Measurements from ENCODE around the gene RBM38.
"Not testable (repeated sequence)": the region's sequence is repeated elsewhere in the genome, so short reads cannot be mapped to it uniquely, and the experiment has no call there.

Gene RBM38

DNA sequence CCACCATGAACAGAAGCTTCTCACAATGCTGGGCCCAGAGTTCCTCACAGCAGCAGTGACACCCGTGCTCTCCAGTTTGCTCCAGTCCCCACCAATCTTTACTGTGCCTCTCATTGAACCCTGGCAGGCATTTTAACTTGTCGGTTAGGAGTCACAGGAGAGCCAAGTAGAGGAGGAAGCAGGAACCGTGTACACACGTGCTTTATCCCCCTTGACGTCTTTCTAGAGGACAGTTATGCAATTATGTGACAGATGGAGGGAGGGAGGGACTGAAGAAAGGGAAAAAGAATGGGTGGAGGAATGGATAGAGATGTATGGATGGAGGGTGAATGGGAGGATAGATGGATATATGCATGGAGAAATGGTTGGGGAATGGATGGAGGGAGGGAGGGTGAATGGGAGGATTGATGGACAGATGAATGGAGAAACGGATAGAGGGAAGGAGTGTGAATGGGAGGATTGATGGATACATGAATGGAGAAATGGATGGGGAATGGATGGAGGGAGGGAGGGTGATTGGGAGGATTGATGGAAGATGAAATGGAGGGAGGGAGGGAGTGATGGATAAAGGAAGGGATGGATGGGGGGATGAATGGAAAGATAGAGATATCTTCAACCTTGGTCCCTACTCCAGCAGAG, 26.0 kb downstream of the RBM38 start:
- FAIRE-seq (no peak), DNase-seq (ENCODE audit: insufficient read length) (no peak)
- no peak for TF ChIP-seq TAF1 (IDR thresholded peaks at IDR 0.05; ENCODE audit: borderline replicate concordance, low read depth, low read length)

DNA sequence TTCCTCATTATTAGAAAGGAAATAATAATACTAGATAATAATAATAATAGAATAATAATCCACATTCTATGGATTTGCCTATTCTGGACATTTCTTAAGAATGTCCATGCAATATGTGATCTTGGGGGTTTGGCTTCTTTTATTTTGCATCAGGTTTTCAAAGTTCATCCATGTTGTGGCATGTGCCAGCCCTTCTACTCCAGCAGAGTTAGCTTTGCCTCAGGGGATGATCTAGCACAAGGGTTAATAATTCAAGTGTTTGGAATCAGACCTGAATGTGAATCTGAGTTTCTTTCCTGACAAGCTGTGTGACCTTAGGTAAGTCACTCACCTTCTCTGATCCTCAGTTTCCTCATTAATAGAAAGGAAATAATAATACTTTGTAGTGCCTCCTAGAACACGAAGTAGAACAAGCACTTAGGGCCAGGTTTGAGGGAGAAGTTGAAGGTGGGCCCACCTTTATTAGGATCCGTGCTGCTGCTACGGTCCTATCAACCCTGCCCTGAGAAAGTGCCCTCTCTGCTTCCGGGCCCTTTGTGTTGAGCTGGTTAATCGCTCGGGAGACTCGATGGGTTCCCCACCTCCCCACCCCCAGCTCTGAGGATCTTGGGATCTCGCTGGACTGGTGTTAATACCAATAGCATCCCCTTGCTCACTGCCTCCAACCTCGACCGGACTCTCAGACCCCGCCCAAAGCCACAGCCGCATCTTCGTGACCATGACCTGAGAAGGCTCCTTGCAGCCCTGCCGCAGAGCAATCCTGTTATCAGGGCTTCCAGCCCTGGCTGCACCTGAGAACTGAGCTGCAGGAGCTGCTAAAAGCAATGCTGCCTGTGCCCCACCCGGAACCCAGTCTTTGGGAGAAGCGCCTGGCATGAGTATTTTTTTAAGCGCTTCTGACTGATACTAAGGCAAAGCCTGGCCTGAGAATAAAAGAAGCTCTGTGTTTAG, 26.9 kb downstream of the RBM38 start:
- FAIRE-seq (no peak), DNase-seq (ENCODE audit: insufficient read length) (no peak)
- TF ChIP-seq POLR2AphosphoS5 (IDR thresholded peaks at IDR 0.05; ENCODE audit: low read depth, low read length) (no peak), TAF1 (IDR thresholded peaks at IDR 0.05; ENCODE audit: borderline replicate concordance, low read depth, low read length) (no peak), POLR2A (IDR thresholded peaks at IDR 0.05; ENCODE audit: low read depth, low read length) (no peak)

DNA sequence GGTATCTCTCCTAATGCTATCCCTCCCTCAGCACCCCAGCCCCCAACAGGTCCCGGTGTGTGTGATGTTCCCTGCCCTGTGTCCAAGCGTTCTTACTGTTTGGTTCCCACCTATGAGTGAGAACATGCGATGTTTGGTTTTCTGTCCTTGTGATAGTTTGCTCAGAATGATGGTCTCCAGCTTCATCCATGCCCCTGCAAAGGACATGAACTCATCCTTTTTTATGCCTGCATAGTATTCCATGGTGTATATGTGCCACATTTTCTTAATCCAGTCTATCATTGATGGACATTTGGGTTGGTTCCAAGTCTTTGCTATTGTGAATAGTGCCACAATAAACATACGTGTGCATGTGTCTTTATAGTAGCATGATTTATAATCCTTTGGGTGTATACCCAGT, 28.3 kb downstream of the RBM38 start:
- FAIRE-seq, result not testable (repeated sequence)

DNA sequence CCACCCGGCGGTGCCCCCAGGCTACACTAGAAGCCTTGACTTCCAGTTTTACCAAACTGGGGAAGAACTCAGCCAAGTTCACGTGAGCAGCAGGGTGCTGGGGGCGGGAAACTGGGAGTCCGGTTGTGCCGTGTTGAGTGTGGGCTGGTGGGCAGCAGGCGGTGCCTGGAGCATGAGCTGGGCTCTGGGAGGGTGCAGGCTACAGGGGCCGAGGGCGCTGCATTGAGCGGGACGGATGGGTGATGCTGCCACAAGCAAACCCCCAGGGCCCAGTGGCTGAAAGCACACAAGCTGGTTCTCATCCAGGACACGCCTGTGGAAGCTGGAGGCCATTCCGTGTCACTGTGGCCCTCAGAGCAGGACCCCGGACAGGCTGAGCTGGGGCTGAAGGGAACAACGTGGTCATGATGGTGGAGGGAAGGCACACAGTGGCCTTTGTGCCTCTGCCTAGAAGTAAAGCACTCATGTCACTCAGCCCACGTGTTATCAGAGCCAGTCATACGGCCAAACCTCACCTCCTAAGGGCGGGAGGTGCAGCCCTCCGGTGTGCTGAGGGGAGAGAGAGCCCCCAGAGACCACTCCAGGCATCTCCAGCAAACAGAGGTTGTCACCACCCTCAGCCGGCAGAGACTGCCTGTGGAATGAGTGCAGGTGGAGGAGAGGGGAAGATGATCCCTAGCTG, 29.5 kb downstream of the RBM38 start:
- DNase-seq (ENCODE audit: insufficient read length) (no peak), FAIRE-seq (no peak)
- TF ChIP-seq POLR2AphosphoS5 (IDR thresholded peaks at IDR 0.05; ENCODE audit: low read depth, low read length) (no peak), POLR2A (IDR thresholded peaks at IDR 0.05; ENCODE audit: low read depth, low read length) (no peak), TAF1 (IDR thresholded peaks at IDR 0.05; ENCODE audit: borderline replicate concordance, low read depth, low read length) (no peak)

More for the DNA sequence above, 28.3 kb downstream of the RBM38 start:
- not testable (repeated sequence) for DNase-seq (ENCODE audit: insufficient read length)

DNA sequence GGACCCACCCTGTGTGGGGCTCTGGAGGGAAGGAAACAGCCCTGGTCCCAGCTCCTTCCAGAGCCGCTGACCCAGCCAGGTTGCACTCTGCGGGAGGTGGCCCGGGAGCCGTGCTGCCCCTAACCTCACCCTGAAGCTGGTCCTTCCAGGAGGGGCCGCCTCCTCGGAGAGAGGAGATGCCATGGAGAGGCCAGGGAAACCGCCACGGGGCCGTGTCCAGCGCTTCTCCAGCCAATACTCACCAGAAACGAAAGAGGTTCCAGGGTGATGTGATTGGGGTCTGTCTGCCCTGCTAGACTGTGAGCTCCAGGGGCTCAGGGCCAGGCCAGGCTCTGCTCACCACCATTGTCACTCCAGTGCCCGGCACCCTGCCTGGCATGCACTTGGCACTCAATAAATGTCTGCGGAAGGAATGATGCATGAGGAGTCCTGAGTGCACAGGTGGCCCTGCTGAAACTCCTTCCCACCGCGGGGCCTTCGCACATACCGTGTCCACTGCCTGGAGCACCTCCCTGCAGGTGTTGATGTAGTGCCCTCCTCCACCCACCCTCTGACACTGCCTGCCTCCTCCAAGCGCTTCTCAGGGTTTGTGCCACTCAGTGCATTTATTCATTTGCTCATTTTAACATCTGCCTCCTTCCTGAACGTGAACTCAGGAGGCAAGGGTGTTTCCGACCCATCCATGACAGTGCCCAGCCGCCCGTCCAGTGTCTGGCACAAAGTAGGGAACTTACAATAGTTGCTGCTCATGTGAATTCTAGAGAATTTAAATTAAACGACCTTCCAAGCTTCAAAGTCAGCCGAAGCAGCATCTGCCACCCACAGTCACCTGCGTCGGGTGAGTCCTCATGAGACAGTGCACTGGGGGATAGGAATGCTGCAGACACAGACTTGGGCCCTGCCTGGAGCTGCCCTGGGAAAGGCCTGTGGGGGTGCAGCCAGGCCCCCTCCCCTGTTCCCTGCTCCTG, 30.3 kb downstream of the RBM38 start:
- no peak for TF ChIP-seq POLR2AphosphoS5 (IDR thresholded peaks at IDR 0.05; ENCODE audit: low read depth, low read length)
- no peak for TF ChIP-seq TAF1 (IDR thresholded peaks at IDR 0.05; ENCODE audit: borderline replicate concordance, low read depth, low read length)
- DNase-seq (ENCODE audit: insufficient read length), result no peak
- no peak for FAIRE-seq

DNA sequence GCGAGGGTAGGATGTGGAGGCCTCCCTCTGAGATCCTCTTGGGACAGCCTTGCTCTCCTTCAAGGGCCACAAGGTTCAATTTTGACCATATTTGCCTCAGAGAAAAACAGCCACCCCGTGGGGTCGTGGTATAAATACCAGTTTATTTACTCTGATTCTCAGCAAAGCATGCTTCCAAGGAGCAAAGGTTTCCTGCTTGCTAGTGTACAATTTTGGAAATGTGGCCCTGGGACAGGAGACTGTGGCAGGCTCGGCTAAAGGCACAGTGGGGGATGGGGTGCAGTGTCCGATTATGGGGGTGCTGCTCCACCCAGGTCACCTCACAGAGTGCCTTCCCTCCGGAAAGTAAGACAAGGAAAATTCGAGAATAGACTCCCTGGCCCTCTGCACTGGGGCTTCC, 31.1 kb downstream of the RBM38 start:
- FAIRE-seq, result no peak

DNA sequence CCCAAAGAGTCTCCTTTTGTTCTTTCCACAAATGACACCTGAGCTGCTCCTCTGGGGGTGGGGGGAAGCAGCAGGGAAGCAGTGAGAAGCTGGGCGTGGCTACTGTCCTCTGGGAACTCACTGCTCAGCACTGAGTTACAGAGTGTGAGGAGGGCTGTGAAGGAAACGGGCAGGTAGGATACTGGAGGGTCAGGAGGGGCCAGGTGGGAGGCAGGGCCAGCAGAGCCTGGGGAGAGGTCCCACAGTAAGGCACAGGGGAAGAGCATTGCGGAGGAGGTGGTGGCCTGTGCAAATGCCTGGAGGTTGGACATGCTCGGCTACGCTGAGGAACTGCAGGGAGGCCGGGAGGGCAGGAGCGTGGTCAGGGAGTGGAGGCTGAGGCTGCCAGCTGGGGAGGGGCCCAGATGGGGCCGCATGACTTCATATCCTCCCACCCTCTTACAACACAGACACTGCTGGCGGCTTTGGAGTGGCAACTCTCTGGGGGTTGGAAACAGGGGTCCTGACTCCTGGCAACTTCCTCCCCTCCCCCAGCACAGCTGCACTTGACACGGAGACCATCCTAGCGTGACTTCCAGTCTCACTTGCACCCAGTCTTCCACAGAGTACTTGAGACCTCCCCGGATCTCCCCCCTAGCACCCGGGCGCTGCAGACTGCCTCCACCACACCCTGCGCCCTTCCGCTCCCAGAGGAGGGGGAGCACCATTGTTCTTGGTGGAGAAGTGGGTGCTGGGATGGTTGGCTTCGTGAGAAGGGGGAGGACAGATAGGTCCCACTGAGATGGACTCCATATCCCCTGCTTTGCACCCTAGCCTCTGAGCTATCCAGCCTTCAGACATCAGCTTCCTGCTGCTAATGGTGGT, 34.2 kb downstream of the RBM38 start:
- DNase-seq (ENCODE audit: insufficient read length), result no peak
- no peak for FAIRE-seq
- no peak for TF ChIP-seq POLR2A (IDR thresholded peaks at IDR 0.05; ENCODE audit: low read depth, low read length)
- no peak for TF ChIP-seq TAF1 (IDR thresholded peaks at IDR 0.05; ENCODE audit: borderline replicate concordance, low read depth, low read length)
- no peak for TF ChIP-seq POLR2AphosphoS5 (IDR thresholded peaks at IDR 0.05; ENCODE audit: low read depth, low read length)

More for the DNA sequence above, 31.1 kb downstream of the RBM38 start:
- no peak for TF ChIP-seq POLR2AphosphoS5 (IDR thresholded peaks at IDR 0.05; ENCODE audit: low read depth, low read length)
- no peak for TF ChIP-seq TAF1 (IDR thresholded peaks at IDR 0.05; ENCODE audit: borderline replicate concordance, low read depth, low read length)
- TF ChIP-seq POLR2A (IDR thresholded peaks at IDR 0.05; ENCODE audit: low read depth, low read length), result no peak
- no peak for DNase-seq (ENCODE audit: insufficient read length)

DNA sequence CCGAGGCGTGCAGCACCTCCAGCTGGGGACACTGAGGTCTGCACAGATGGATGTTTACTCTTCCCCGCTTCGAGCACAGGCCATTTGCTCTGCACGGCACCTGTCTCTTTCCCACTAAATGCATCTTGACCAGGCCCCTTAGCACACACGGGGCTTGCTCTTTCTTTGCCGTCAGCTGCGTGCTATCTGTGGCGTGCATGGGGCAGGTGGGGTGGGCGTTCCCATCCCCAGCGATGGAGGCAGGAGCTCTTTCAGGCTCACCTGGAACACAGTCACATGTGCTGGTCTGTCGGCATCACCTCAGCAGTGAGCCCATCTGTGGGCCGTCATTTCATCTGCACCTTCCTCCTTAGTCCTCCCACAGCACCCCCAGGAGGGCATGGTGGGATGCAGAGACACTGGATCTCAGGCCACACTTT, 35.1 kb downstream of the RBM38 start:
- TF ChIP-seq POLR2AphosphoS5 (IDR thresholded peaks at IDR 0.05; ENCODE audit: low read depth, low read length), result no peak
- TF ChIP-seq TAF1 (IDR thresholded peaks at IDR 0.05; ENCODE audit: borderline replicate concordance, low read depth, low read length), result no peak
- no peak for TF ChIP-seq POLR2A (IDR thresholded peaks at IDR 0.05; ENCODE audit: low read depth, low read length)
- no peak for FAIRE-seq
- no peak for DNase-seq (ENCODE audit: insufficient read length)

DNA sequence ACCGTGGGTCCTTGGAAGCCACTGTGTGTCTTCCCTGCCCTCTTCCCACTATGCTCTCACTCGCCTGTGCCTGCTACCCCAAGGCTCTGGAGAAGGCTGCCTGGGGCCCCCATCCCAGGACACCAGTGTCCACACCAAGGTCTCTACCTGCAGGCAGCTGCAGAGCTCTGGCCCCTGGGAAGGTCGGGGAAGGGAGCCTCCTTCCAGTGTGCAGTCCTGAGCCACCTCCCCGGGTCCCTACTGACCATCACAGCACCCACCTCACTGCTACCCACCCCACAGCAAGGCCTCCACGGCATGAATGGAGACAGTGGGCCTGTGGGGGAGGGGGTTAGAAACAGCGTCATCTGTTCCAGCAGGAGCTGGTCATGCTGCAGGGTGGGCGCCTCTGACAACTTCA, 35.6 kb downstream of the RBM38 start:
- DNase-seq (ENCODE audit: insufficient read length) (no peak), FAIRE-seq (no peak)
- TF ChIP-seq TAF1 (IDR thresholded peaks at IDR 0.05; ENCODE audit: borderline replicate concordance, low read depth, low read length) (no peak), POLR2A (IDR thresholded peaks at IDR 0.05; ENCODE audit: low read depth, low read length) (no peak), POLR2AphosphoS5 (IDR thresholded peaks at IDR 0.05; ENCODE audit: low read depth, low read length) (no peak)

Data from GM12892 (cell line).